Inflammatory macrophage treated with lipopolysaccharide for 1 hour (primary cell): ENCODE data around the gene SPDYC.

Experiments used
- DNase-seq, 2 donors: peaks; one replicate each; pipeline ENCODE4 v3.0.0-alpha.2; 2020 to 2022

Gene SPDYC

GRCh38 chr11:65207918-65208784 is 38.1 kb downstream of the SPDYC start:
- no peak for DNase-seq

GRCh38 chr11:65208785-65209710 is 39.0 kb downstream of the SPDYC start:
- DNase-seq = no peak

GRCh38 chr11:65209711-65210360 is 39.8 kb downstream of the SPDYC start:
- DNase-seq = no peak

GRCh38 chr11:65210361-65210731 is 40.3 kb downstream of the SPDYC start:
- no peak for DNase-seq

GRCh38 chr11:65210748-65211147 is 40.7 kb downstream of the SPDYC start:
- no peak for DNase-seq

- no peak for DNase-seq
Measured at GRCh38 chr11:65211293-65212105, 41.5 kb downstream of the SPDYC start.

GRCh38 chr11:65212226-65212801 is 42.3 kb downstream of the SPDYC start:
- DNase-seq = no peak

- no peak for DNase-seq
Measured at GRCh38 chr11:65213322-65214211, 43.5 kb downstream of the SPDYC start.

GRCh38 chr11:65214212-65214845 is 44.3 kb downstream of the SPDYC start:
- no peak for DNase-seq

GRCh38 chr11:65215441-65216076 is 45.5 kb downstream of the SPDYC start:
- DNase-seq = peak; percentile 15 to 18

GRCh38 chr11:65216830-65217229 is 46.8 kb downstream of the SPDYC start:
- no peak for DNase-seq

- no peak for DNase-seq
Measured at GRCh38 chr11:65217441-65218423, 47.7 kb downstream of the SPDYC start.

GRCh38 chr11:65218446-65218845 is 48.4 kb downstream of the SPDYC start:
- no peak for DNase-seq

GRCh38 chr11:65219930-65220213 is 49.8 kb downstream of the SPDYC start:
- DNase-seq = peak; percentile 37 to 49

GRCh38 chr11:65221026-65221425 is 51.0 kb downstream of the SPDYC start:
- no peak for DNase-seq
